Tibial artery (tissue), 4 donors: ENCODE data around the gene INPP5A.
"Not testable (repeated sequence)": the region's sequence is repeated elsewhere in the genome, so short reads cannot be mapped to it uniquely, and the experiment has no call there.

ENCODE experiments used
- DNase-seq, 2 donors: peaks; one replicate each; pipeline ENCODE4 v3.0.0-alpha.2; 2019
- H3K27ac ChIP-seq, 2 donors: fragments of 200-600 bp; sonication (generic) in 1 of 2; 1 replicate in 1 of 2; 2 replicates in 1 of 2; pipeline ENCODE4 v1.5.1; 2018 to 2019; ENCODE audit warnings: mild to moderate bottlenecking in 1 of 2
- H3K27me3 ChIP-seq, 2 donors: fragments of 200-600 bp; sonication (generic) in 1 of 2; one replicate each; pipeline versions ENCODE4 v1.5.1 to v1.6.0; 2016 to 2019
- H3K36me3 ChIP-seq, 3 donors: fragments of 200-600 bp; sonication (generic) in 2 of 3; one replicate each; pipeline ENCODE4 v1.5.1; 2016 to 2019; ENCODE audit warnings: mild to moderate bottlenecking in 2 of 3
- H3K4me1 ChIP-seq, 4 donors: fragments of 200-600 bp; sonication (generic) in 2 of 4; 1 replicate in 3 of 4; 2 replicates in 1 of 4; pipeline ENCODE4 v1.5.1; 2016 to 2019
- H3K4me3 ChIP-seq, 2 donors: fragments of 200-600 bp; sonication (generic) in 1 of 2; 1 replicate in 1 of 2; 2 replicates in 1 of 2; pipeline ENCODE4 v1.5.1; 2018 to 2019; ENCODE audit warnings: mild to moderate bottlenecking in 2 of 2
- H3K9me3 ChIP-seq, 3 donors: fragments of 200-600 bp; sonication (generic) in 1 of 3; one replicate each; pipeline ENCODE4 v1.5.1; 2016 to 2019
- CTCF ChIP-seq, 2 experiments: fragments of 200-600 bp in 1 of 2; fragments of 450-650 bp in 1 of 2; IDR thresholded peaks; one replicate each; pipeline ENCODE4 v1.5.1; 2017 to 2019; ENCODE audit warnings: antibody characterized with exemption in 2 of 2, mild to moderate bottlenecking in 1 of 2, moderate library complexity in 1 of 2
- intact Hi-C: fragments of 100-400 bp; cut with DNase I; formaldehyde crosslinking; loops from one replicate; pipeline ENCODE4 v1.15.0; 2023; ENCODE audit warnings: low total_unique reads

Gene INPP5A

GRCh38 chr10:132550366-132551092 is 12.9 kb downstream of the INPP5A start:
- H3K9me3 ChIP-seq: no peaks in the 10 kb centered on the region
- no peaks in the 10 kb centered on the region for H3K36me3 ChIP-seq
- peak in 1 of 2 donors; percentile 61 for DNase-seq
- no peak overlapping the region for H3K27ac ChIP-seq
- no peak overlapping the region for H3K4me3 ChIP-seq
- no peak for TF ChIP-seq CTCF (IDR thresholded peaks at IDR 0.05)
- peaks cover 0 to 82% (median 42%) of the 10 kb centered on the region in 4 donors for H3K4me1 ChIP-seq
- no peaks in the 10 kb centered on the region for H3K27me3 ChIP-seq
- intact Hi-C loops: no loop called here

GRCh38 chr10:132551093-132551807 is 13.7 kb downstream of the INPP5A start:
- intact Hi-C loops: no loop called here
- Histone ChIP-seq H3K4me1 (peaks cover 0 to 82% (median 36%) of the 10 kb centered on the region in 4 donors), H3K27me3 (no peaks in the 10 kb centered on the region), H3K36me3 (no peaks in the 10 kb centered on the region), H3K9me3 (no peaks in the 10 kb centered on the region), H3K27ac (no peak overlapping the region), H3K4me3 (no peak overlapping the region)
- no peak for TF ChIP-seq CTCF (IDR thresholded peaks at IDR 0.05)
- peak in 1 of 2 donors; percentile 59 for DNase-seq

GRCh38 chr10:132551808-132552130 is 14.2 kb downstream of the INPP5A start:
- TF ChIP-seq CTCF (IDR thresholded peaks at IDR 0.05): no peak
- no peak overlapping the region for H3K27ac ChIP-seq
- peak in 1 of 2 donors; percentile 59 for DNase-seq
- no peaks in the 10 kb centered on the region for H3K9me3 ChIP-seq
- no peak overlapping the region for H3K4me3 ChIP-seq
- no peaks in the 10 kb centered on the region for H3K36me3 ChIP-seq
- H3K27me3 ChIP-seq: no peaks in the 10 kb centered on the region
- intact Hi-C loops: no loop called here
- peaks cover 0 to 80% (median 32%) of the 10 kb centered on the region in 4 donors for H3K4me1 ChIP-seq

- H3K27me3 ChIP-seq, DNase-seq, intact Hi-C loops, H3K36me3 ChIP-seq, H3K27ac ChIP-seq, H3K4me3 ChIP-seq, H3K9me3 ChIP-seq: not testable (repeated sequence)
- peaks cover 0 to 78% (median 31%) of the 10 kb centered on the region in 4 donors for H3K4me1 ChIP-seq
Measured at GRCh38 chr10:132552635-132553034, 15.0 kb downstream of the INPP5A start.

- DNase-seq, H3K4me3 ChIP-seq, H3K36me3 ChIP-seq, H3K9me3 ChIP-seq, H3K27ac ChIP-seq, intact Hi-C loops, H3K27me3 ChIP-seq: not testable (repeated sequence)
- H3K4me1 ChIP-seq: peaks cover 0 to 81% (median 33%) of the 10 kb centered on the region in 4 donors
Measured at GRCh38 chr10:132553568-132553967, 16.0 kb downstream of the INPP5A start.

- DNase-seq: peak in 1 of 2 donors; percentile 48
- no peak for TF ChIP-seq CTCF (IDR thresholded peaks at IDR 0.05)
- Histone ChIP-seq H3K36me3 (no peaks in the 10 kb centered on the region), H3K4me1 (peaks cover 0 to 79% (median 34%) of the 10 kb centered on the region in 4 donors), H3K27ac (no peak overlapping the region), H3K27me3 (no peaks in the 10 kb centered on the region), H3K4me3 (no peak overlapping the region), H3K9me3 (no peaks in the 10 kb centered on the region)
- intact Hi-C loops: no loop called here
Measured at GRCh38 chr10:132554053-132554990, 16.7 kb downstream of the INPP5A start.
